ENCODE data around the gene RAB39A. TPM values are rescaled to one million over a fixed set of nuclear protein-coding genes. Genes with fewer than 3 reads are reported as not detected.
"Not testable (repeated sequence)": the region's sequence is repeated elsewhere in the genome, so short reads cannot be mapped to it uniquely, and the experiment has no call there.

The RAB39A gene
- total and polyA plus RNA-seq, 4 donors, result 0.30 to 3.6 (median 2.5) TPM

- Histone ChIP-seq H3K36me3 (ENCODE audit: control insufficient read depth in 4 of 4, insufficient read depth in 4 of 4, low read length in 4 of 4) (no peaks in the 10 kb centered on the region), H3K9me3 (ENCODE audit: control insufficient read depth in 4 of 4, insufficient read depth in 3 of 4, low read length in 3 of 4) (peaks cover 0 to 3% (median 0%) of the 10 kb centered on the region in 4 donors), H3K4me3 (no peak overlapping the region), H3K27ac (ENCODE audit: low read depth in 1 of 2, low read length in 1 of 2) (no peak overlapping the region), H3K9ac (ENCODE audit: insufficient read depth in 1 of 2, low read length in 2 of 2) (no peak overlapping the region), H3K4me1 (ENCODE audit: control insufficient read depth in 5 of 5, insufficient read depth in 5 of 5, low read length in 5 of 5) (no peaks in the 10 kb centered on the region), H3K27me3 (ENCODE audit: control insufficient read depth in 3 of 3, insufficient read depth in 3 of 3, low read length in 2 of 3) (no peaks in the 10 kb centered on the region)
- WGBS, 2 donors, result 69 to 76% methylated on average over 23 of the region's 23 CpGs
- no peak for TF ChIP-seq CTCF (IDR thresholded peaks at IDR 0.05; ENCODE audit: control extremely low read depth, extremely low read depth)
- no peak for DNase-seq
- no peak for ATAC-seq (ENCODE audit: insufficient read depth, low FRiP score)
Measured at GRCh38 chr11:107908211-107908610, 20.0 kb upstream of the RAB39A start.

- 94 to 97% methylated on average over 15 to 33 of the region's 38 CpGs for WGBS, 2 donors
- H3K9me3 ChIP-seq (ENCODE audit: control insufficient read depth in 4 of 4, insufficient read depth in 3 of 4, low read length in 3 of 4); H3K36me3 ChIP-seq (ENCODE audit: control insufficient read depth in 4 of 4, insufficient read depth in 4 of 4, low read length in 4 of 4); H3K4me1 ChIP-seq (ENCODE audit: control insufficient read depth in 5 of 5, insufficient read depth in 5 of 5, low read length in 5 of 5); DNase-seq; H3K27me3 ChIP-seq (ENCODE audit: control insufficient read depth in 3 of 3, insufficient read depth in 3 of 3, low read length in 2 of 3); ATAC-seq (ENCODE audit: insufficient read depth, low FRiP score); H3K27ac ChIP-seq (ENCODE audit: low read depth in 1 of 2, low read length in 1 of 2); H3K9ac ChIP-seq (ENCODE audit: insufficient read depth in 1 of 2, low read length in 2 of 2); H3K4me3 ChIP-seq: not testable (repeated sequence)
Measured at GRCh38 chr11:107912415-107912814, 15.8 kb upstream of the RAB39A start.

GRCh38 chr11:107915229-107915628, 13.0 kb upstream of the RAB39A start:
- ATAC-seq (ENCODE audit: insufficient read depth, low FRiP score), result no peak
- H3K27me3 ChIP-seq (ENCODE audit: control insufficient read depth in 3 of 3, insufficient read depth in 3 of 3, low read length in 2 of 3), result no peaks in the 10 kb centered on the region
- TF ChIP-seq CTCF (IDR thresholded peaks at IDR 0.05; ENCODE audit: control extremely low read depth, extremely low read depth), result no peak
- H3K4me3 ChIP-seq, result no peak overlapping the region
- no peak overlapping the region for H3K9ac ChIP-seq (ENCODE audit: insufficient read depth in 1 of 2, low read length in 2 of 2)
- no peaks in the 10 kb centered on the region for H3K9me3 ChIP-seq (ENCODE audit: control insufficient read depth in 4 of 4, insufficient read depth in 3 of 4, low read length in 3 of 4)
- no peak overlapping the region for H3K27ac ChIP-seq (ENCODE audit: low read depth in 1 of 2, low read length in 1 of 2)
- no peaks in the 10 kb centered on the region for H3K4me1 ChIP-seq (ENCODE audit: control insufficient read depth in 5 of 5, insufficient read depth in 5 of 5, low read length in 5 of 5)
- WGBS, 2 donors, result 94 to 95% methylated on average over 5 of the region's 5 CpGs
- DNase-seq, result no peak
- H3K36me3 ChIP-seq (ENCODE audit: control insufficient read depth in 4 of 4, insufficient read depth in 4 of 4, low read length in 4 of 4), result no peaks in the 10 kb centered on the region

- H3K4me3 ChIP-seq, result no peak overlapping the region
- H3K36me3 ChIP-seq (ENCODE audit: control insufficient read depth in 4 of 4, insufficient read depth in 4 of 4, low read length in 4 of 4), result no peaks in the 10 kb centered on the region
- WGBS, 2 donors, result 38 to 39% methylated on average over 13 of the region's 13 CpGs
- DNase-seq (peak in 1 of 3 donors; percentile 3), ATAC-seq (ENCODE audit: insufficient read depth, low FRiP score) (no peak)
- no peak overlapping the region for H3K27ac ChIP-seq (ENCODE audit: low read depth in 1 of 2, low read length in 1 of 2)
- no peak overlapping the region for H3K9ac ChIP-seq (ENCODE audit: insufficient read depth in 1 of 2, low read length in 2 of 2)
- peaks cover 0 to 2% (median 0%) of the 10 kb centered on the region in 3 donors for H3K27me3 ChIP-seq (ENCODE audit: control insufficient read depth in 3 of 3, insufficient read depth in 3 of 3, low read length in 2 of 3)
- H3K9me3 ChIP-seq (ENCODE audit: control insufficient read depth in 4 of 4, insufficient read depth in 3 of 4, low read length in 3 of 4), result no peaks in the 10 kb centered on the region
- no peaks in the 10 kb centered on the region for H3K4me1 ChIP-seq (ENCODE audit: control insufficient read depth in 5 of 5, insufficient read depth in 5 of 5, low read length in 5 of 5)
- no peak for TF ChIP-seq CTCF (IDR thresholded peaks at IDR 0.05; ENCODE audit: control extremely low read depth, extremely low read depth)
Measured at GRCh38 chr11:107916671-107917241, 11.5 kb upstream of the RAB39A start.
